Activated gamma-delta T cell (primary cell): ENCODE results near the gene FAF1.
"Not testable (repeated sequence)": the region's sequence is repeated elsewhere in the genome, so short reads cannot be mapped to it uniquely, and the experiment has no call there.

Source experiments
- DNase-seq: peaks from one replicate; lab custom pipeline; 2025; lab: John Stamatoyannopoulos, UW

The FAF1 gene

DNA sequence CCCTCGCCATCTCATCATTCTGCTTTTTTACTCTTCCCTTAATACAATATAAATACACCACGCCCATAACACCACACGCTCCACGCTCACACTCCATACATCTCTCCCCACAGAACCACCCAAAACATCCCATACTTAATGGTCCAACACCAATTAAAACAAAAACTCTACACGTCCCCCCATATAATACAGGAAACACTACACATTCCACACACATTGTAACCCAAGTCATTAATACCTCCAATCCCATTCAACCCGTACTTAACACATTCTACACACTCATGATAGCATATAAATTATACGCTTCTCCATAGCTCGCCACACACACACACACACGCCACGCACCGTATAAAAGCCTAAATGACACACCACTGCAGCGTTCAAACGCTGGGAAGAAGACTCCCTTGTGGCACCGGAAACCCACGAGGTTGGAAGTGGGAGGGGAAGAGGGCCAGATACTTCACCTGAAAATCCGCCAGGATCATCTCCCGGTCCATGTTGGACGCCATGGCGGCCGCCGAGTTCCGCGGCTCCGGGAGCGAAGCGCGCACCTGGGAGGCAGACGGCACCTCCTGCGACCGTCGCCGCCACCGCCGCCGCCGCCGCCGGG, 659 bp downstream of the FAF1 start:
- no peak for DNase-seq

DNA sequence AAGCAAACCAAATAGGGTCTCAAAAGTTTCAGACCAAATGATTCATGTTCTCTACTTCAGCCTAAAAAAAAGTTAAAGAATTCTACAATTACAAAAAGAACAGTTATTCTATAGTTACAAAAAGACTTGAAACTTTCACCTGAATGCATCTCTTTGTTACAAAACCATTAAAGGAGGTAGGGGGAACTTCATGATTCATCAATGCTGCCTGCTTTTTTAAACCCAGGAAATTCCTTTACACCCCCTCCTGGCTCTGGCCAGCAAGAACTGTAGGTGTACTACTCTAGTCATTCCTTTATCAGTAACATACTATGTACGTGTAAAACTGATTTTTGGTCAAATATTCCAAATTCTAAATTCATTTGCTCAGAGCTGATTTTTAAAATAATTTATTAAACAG, 5.0 kb downstream of the FAF1 start:
- DNase-seq = no peak

DNA sequence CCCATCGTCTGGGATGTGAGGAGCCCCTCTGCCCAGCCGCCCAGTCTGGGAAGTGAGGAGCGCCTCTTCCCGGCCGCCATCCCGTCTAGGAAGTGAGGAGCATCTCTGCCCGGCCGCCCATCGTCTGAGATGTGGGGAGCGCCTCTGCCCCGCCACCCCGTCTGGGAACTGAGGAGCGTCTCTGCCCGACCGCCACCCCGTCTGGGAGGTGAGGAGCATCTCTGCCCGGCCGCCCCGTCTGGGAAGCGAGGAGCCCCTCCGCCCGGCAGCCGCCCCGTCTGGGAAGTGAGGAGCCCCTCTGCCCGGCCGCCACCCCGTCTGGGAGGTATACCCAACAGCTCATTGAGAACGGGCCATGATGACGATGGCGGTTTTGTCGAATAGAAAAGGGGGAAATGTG, 7.5 kb downstream of the FAF1 start:
- DNase-seq = not testable (repeated sequence)

DNA sequence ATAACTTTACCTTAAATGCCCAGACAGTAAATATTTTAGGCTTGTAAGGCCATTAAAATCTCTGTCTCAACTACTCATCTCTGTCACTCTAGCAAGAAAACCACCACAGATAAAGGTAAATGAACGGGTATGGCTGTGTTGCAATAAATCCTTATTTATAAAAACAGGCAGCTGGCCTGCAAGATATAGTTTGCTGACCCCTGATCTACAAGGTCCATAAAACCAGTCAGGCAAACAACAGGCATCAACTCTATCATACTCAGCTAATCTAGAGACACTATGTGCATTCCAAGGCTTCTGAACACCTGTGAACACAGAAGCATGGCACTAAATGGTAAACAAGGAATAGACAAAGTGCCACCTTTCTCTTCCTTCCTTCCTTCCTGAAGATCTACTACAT, 9.7 kb downstream of the FAF1 start:
- no peak for DNase-seq

DNA sequence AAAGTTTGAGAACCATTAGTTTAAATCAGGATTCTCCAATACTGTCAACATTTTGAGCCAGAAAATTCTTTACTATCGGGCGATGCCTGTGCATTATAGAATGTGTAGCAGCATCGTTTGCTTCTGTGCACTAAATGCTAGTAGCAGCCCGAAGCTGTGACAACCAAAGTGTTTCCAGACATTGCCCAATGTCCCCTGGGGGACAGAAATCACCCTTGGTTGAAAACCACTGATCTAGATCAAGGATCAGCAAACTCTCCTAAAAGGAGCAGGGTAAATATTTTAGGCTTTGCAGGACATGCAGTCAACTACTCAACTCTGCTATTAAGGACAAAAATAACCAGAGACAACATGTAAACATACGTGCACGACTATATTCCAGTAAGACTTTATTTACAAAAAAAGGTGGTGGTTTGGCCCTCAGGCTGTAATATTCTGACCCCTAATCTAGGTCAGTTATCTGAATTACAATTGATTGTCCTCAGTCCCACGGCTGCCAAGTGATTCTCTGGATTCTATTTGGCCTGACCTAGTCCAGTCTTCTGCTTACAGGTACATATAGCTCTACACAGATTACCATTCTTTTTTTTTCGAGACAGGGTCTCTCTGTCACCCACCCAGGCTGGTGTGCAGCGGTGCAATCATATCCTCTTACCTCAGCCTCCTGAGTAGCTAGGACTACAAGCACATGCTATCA, 10.6 kb downstream of the FAF1 start:
- no peak for DNase-seq

DNA sequence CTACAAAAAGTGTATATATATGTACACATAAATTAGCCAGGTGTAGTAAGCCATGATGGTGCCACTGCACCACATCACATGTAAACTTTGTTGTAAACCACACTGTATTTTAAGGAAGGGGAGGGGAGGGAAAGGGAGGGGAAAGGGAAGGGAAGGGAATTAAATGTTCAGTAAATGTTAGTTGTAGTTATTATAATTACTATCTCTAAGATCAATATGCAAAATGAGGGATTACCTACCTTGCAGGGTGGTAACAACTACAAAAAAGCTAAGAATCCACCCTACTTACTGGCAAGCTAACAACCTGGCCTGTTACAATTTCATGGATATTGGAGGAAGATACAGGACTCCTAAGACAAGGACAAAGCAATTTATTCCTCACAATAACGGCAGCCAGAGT, 17.7 kb downstream of the FAF1 start:
- no peak for DNase-seq

DNA sequence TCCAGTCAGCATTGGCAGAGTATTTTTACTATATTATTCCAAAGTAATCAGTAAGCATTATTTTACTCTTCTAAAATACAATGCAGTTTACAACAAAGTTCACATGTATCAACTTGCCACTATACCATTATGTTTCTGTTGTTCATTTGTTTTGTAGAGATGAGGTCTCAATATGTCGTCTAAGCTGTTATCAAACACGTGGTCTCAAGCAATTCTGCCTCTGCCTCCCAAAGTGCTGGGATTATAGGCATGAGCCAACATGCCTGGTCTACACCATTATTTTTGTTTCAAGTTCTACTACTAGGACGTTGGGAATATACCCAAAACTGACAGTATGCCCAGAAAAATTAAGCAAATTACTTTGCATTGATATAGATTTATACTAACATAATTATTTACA, 19.8 kb downstream of the FAF1 start:
- DNase-seq = no peak

DNA sequence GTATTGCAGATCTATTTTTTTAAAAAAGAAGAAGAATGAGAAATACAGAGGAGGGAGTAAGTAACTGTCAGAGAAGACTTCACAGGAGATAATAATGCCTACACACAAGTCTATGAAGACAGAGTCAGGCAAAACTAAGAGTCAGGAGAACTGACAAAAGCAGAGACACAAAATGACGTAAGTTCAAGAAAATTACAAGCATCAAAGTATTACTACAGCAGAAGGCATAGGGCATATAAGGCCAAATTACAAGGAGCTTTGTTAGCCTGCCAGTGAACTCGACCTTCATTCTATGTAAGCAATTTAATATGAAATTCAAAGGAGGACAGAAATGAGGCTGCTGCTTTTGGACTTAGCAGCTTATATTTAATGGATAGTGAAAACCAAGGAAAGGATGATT, 23.7 kb downstream of the FAF1 start:
- no peak for DNase-seq

DNA sequence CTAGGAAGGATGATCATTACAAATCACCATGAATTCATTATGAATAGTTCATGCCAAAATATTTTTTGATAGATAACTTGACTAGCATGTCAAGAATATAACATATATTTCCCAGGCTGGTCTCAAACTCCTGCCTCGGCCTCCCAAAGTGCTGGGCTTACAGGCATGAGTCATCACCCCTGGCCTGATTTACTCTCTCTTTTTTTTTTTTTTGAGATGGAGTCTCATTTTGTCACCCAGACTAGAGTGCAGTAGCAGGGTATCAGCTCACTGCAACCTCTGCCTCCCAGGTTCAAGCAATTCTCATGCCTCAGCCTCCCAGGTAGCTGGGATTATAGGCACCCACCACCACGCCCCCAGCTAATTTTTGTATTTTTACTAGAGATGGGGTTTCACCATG, 24.8 kb downstream of the FAF1 start:
- not testable (repeated sequence) for DNase-seq

DNA sequence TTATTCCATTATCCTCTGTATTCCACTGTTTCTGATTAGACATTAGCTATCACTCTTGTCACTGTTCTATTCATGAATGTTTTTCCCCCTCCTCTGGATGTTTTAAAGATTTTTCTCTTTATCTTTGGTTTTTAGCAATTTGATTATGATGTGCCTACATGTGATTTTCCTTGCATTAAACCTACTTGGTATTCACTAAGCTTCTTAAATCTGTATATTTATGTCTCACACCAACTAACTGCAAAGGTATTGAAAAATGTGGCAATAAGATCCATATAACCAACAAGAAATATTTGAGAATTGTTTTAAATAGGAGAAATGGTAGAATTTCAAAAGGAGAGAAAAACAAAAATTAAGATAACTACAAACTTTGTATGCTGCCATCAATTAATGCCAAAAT, 25.2 kb downstream of the FAF1 start:
- no peak for DNase-seq

DNA sequence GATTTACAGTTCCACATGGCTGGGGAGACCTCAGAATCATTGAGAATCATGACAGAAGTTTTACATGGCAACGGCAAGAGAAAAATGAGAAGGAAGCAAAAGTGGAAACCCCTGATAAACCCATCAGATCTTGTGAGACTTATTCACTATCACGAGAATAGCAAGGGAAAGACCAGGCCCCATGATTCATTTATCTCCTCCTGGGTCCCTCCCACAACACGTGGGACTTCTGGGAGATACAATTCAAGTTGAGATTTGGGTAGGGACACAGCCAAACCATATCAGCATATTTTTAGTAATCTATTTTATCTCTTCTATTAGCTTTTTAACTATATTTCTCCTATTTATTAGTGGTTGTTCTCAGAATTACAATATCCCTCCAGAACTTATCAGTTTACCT, 26.3 kb downstream of the FAF1 start:
- DNase-seq = not testable (repeated sequence)

DNA sequence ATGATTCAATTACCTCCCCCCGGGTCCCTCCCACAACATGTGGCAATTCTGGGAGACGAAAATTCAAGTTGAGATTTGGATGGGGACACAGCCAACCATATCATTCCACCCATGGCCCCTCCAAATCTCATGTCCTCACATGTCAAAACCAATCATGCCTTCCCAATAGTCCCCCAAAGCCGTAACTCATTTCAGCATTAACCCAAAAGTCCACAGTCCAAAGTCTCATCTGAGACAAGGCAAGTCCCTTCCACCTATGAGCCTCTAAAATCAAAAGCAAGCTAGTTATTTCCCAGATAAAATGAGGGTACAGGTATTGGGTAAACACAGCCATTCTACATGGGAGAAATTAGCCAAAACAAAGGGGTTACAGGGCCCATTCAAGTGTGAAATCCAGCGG, 28.0 kb downstream of the FAF1 start:
- not testable (repeated sequence) for DNase-seq

DNA sequence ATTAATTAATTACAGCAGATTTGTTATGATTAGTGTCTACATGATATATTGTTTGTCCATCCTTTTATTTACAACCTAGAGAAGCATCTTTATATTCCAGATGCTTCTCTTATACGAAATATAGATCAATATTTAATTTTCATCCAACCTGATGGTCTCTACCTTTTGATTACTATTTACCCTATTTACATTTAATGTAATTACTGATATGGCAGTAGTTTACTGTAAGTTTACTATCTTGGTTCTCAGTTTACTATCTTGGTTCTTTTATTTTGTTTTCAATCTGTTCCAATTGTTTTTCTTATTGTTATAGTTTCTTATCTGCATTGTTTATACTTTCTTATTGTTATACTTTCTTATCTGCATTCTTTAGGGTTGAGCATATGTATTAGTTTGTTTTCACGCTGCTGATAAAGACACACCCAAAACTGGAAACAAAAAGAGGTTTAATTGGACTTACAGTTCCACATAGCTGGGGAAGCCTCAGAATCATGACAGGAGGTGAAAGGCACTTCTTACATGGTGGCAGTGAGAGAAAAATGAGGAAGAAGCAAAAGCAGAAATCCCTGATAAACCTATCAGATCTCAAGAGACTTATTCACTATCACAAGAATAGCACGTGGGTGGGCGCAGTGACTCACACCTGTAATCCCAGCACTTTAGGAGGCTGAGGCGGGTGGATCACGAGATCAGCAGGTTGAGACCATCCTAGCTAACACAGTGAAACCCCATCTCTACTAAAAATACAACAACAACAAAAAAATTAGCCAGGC, 28.9 kb downstream of the FAF1 start:
- DNase-seq = no peak

DNA sequence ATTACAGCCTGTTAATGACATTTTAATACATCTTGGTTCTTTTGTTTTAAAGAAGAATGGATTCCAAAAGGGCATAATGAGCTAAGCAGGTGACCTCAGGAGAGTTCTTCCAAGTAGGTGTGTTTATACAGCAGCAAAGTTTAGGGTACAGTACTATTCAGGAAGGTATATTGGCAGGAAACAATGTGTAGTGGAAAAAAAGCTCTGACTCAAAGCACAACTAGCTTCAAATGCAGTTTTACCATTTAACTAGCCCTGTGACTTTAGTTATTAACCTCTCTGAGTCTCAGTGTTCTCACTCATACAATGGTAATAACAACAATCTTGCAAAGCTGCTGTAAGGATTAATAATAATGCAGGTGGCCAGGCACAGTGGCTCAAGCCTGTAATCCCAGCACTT, 29.9 kb downstream of the FAF1 start:
- DNase-seq = no peak

DNA sequence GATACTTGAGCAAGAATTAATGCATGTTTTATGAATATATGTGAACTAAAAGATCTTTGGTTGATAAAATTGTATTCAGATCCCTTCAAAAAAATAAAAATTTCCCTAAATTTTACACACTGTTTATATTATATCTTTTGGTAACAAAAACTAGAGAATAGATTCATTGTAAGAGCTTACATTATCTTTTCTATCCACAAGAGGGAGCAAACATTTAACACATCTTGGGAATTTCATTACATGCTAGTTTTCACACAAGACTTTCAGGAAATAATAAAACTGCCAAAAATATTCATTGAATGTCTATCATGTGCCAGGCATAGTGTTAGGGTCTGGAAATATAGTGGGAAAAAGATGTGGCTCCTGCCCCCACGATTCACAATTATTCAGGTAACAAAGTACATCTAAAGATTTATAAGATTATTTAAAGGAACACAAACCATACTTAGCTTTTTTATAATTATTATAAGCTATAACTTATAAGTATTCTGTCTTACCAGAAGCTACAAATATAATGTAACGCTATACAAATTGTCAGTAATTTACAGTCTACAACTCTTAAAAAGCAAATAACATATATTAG, 30.6 kb downstream of the FAF1 start:
- DNase-seq = no peak

DNA sequence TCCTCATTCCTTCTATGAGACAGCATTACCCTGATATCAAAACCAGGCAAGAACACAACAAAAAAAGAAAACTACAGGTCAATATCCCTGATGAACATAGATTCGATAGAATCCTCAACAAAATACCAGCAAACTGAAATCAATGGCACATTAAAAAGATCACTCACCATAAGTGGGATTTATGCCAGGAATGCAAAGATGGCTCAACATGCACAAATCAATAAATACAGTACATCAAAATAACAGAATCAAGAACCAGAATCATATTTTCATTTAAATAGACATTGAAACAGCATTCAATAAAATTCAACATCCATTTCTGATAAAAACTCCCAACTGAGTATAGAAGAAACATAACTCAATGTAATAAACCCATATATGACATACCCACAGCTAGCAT, 36.5 kb downstream of the FAF1 start:
- DNase-seq = no peak

DNA sequence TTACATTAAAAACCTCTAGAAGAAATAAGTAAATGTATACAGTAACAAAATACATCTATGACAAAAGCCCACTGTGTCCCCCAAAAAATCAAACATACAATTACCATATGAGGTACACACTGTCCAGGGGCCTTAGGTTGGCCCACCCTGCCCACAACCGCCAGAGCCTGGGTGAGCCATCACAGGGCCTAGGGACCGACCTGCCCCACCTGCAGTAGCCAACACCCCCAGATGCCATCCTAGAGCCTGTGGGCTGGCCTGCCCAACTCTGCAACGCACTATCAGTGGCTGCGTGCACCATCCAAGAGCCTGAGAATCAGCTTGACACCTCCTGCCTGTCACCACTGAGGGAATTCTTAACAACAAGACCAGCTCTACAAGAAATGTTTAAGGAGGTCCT, 39.0 kb downstream of the FAF1 start:
- no peak for DNase-seq

DNA sequence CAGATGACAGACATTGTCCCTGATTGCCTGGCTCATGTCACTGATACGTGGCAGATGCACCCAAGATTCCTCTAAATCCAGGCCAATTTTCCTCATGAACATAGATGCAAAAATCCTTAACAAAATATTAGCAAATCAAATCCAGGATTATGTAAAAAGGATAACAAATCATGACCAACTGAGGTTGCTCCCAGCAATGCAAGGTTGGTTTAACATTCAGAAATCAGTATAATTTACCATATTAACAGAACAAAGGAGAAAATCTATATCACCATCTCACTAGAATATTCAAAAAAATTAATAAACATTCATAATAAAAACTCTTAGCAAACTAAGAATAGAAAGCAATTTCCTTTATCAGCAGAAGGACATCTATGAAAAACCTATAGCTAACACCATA, 39.7 kb downstream of the FAF1 start:
- no peak for DNase-seq

DNA sequence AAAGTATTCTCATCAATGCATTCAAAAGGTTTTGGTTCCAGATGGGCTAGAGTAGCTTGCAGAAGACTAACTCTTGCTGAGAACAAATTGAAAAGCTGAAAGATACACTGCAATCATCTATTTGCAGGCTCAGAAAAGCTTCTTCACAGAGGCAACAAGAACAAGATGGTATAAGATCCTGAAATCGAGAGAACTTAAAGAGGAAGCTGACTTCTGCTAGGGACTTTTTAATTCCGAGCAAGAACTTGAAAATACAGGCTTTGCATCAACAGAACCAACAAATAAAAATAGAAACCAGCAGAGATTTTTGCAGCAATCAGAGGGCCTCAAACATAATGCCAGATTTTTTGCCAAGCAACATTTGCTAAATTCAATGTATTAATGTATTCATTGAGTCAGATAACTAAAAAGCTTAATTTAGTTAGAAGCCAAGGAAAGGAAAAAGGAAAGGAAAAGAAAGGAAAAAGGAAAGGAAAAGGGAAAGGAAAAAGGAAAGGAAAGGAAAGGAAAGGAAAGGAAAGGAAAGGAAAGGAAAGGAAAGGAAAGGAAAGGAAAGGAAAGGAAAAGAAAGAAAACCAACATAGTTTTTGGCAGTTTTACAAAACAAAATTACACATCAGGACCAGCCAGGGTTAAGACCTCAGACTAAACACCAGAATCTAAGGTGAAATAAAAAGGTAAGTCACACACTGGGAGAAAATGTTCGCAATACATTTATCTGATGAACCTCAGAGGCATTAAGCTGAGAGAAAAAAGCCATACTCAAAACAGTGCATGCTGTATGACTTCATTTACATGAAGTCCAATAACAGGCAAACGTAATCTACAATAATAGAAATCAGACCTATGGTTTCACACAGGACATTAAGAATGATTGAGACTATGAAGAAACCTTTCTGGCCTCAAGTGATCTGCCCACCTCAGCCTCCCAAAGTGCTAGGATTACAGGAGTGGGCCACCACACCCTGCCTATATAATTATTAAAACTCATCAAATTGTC, 42.6 kb downstream of the FAF1 start:
- no peak for DNase-seq

DNA sequence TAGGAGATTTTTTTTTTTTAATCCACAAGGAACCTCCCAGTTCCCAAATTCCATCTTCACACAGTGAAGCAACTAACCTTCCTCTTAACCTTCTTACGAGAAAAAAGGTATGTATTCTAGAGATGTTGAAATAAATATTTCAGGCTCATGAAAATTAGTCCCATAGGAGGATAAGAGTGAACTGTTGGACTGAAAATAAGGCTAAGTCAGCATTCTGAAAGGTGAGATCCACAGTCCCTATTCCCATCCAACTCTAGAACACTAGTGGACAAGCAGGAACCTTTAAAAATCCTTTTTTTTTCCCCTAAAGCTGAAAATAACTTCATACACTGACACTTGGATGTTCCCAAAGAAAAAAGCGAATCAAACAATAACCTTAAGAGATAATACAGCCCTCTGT, 44.4 kb downstream of the FAF1 start:
- DNase-seq = no peak

DNA sequence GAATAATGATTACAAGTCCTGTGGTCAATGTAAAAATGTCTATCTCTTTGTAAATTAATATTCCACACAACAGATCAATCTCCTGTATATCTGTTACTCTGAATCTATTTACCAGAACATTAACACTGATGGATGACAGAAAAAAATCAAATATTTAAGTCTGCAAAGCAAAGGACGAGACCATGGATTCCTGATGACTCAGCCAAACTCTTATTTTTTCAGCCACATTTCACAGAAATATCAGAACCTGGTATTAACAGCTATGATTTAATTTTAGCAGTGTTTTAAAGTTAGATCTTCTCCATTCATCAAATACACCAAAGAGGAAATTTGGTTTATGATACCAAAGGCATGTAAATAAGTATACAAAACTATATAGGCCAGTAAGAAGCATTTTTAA, 46.1 kb downstream of the FAF1 start:
- DNase-seq = no peak

DNA sequence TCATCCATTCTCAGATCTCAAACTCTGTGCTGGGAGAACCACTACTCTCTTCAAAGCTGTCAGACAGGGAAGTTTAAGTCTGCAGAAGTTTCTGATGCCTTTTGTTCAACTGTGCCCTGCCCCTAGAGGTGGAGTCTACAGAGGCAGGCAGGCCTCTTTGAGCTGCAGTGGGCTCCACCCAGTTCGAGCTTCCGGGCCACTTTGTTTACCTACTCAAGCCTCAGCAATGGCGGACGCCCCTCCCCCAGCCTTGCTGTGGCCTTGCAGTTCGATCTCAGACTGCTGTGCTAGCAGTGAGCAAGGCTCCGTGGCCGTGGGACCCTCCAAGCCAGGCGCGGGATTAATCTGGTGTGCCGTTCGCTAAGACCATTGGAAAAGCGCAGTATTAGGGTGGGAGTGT, 49.7 kb downstream of the FAF1 start:
- not testable (repeated sequence) for DNase-seq
